ENCODE data around the gene ERBB4. TPM values are rescaled to one million over a fixed set of nuclear protein-coding genes. Genes with fewer than 3 reads are reported as not detected.

ERBB4 gene
- total RNA-seq, 1 donor from 2014 or later: 2.2 TPM

DNA sequence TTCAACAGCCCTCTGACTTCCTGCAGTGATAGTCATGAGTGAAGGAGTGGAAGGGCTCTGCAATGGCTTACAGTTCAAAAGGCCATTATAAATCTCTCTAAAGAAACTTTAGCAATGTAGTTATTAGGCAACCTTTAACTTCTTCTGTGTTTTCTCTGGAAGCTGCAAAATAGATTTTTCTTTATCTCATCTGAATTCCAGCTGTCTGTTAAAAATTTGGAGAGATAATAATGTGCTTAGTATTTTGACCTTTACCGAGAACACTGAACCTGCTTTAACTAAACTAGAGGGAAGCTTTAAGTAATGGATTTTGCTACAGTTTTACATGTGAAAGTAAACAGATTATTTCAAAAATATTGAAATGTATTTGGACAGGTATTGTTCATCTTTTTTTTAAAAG lies 847.9 kb downstream of the ERBB4 start:
- DNase-seq (ENCODE audit: low read depth): no peak
- TF ChIP-seq, protein P1, sequence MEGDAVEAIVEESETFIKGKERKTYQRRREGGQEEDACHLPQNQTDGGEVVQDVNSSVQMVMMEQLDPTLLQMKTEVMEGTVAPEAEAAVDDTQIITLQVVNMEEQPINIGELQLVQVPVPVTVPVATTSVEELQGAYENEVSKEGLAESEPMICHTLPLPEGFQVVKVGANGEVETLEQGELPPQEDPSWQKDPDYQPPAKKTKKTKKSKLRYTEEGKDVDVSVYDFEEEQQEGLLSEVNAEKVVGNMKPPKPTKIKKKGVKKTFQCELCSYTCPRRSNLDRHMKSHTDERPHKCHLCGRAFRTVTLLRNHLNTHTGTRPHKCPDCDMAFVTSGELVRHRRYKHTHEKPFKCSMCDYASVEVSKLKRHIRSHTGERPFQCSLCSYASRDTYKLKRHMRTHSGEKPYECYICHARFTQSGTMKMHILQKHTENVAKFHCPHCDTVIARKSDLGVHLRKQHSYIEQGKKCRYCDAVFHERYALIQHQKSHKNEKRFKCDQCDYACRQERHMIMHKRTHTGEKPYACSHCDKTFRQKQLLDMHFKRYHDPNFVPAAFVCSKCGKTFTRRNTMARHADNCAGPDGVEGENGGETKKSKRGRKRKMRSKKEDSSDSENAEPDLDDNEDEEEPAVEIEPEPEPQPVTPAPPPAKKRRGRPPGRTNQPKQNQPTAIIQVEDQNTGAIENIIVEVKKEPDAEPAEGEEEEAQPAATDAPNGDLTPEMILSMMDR (conservative IDR thresholded peaks at IDR 0.05; ENCODE audit: low read depth, low read length): no peak
- H3K4me3 ChIP-seq (ENCODE audit: low read depth, low read length): no peak overlapping the region

DNA sequence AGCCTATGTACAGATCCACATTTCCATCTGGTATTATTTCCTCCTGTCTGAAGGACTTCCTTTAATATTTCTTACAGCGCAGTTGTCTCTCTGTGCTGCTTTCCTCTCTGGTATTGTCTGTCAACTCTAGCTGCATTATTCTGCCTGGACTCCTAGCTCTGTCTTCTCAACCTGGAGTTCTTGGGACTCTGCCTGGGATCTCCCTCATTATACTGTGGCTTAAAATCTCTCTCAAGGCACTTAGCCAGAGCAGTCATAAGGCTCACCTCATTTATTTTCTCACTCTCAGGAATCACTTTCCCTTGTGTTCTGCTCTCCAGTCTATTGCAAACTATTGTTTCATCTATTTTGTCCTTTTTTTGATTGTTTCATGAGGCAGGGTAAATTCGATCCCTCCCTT lies 850.4 kb downstream of the ERBB4 start:
- DNase-seq (ENCODE audit: low read depth): no peak
- no peak overlapping the region for H3K4me3 ChIP-seq (ENCODE audit: low read depth, low read length)
- TF ChIP-seq, protein P1 (conservative IDR thresholded peaks at IDR 0.05; ENCODE audit: low read depth, low read length): no peak

DNA sequence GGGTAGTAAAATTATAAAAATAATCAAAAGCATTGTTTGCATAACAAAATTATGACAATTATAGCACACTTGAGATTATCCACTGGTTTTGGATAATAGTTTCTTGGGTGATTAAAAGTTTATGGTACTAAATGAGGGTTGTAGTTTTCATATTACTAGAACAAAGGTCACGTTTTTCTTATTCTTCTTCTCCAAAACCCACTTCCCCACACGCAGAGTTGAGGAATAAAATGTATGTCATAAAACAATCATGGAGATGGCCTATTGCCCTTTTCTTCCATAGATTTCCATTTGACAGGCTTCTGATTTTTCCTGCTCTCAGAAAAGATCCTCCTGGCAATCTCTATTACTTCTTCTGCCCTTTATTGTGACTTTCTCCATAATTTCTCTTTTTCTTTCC lies 863.9 kb downstream of the ERBB4 start:
- DNase-seq (ENCODE audit: low read depth): no peak
- TF ChIP-seq, protein P1 (conservative IDR thresholded peaks at IDR 0.05; ENCODE audit: low read depth, low read length): no peak
- H3K4me3 ChIP-seq (ENCODE audit: low read depth, low read length): no peak overlapping the region

DNA sequence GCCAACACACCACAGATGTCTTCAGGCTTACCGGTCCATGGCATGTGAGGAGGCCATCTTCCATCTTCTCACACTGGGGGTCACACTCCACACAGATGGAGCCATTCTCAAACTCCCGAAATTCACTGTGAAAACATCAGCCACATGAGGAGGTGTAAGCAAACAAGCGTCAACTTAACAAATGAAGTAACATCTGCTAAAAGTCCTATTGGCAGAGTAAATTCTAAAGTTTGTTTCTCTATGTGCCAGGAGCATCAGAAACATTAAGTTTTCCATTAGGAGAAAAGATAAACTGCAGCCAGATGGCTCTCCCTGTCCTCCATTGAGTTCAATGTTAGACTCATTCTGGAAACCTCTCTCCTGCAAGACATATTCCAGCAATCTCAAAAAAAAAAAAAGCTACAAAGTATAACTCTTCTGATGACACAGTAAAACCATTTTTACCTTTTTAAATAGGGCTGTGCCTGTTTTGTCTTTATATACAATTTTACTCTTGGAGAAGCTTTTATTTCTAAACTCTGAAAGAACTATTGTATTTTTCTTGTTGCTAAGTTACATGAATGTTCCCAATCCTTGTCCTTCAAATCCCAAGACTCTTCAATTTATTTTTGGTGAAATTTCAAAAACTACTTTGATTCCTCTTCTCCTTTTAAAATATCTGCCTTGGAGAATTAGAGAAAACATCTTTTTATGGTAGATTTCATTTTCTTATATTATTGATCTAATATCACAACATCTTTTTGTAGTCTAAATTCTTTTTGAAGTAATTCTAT lies 865.3 kb downstream of the ERBB4 start:
- no peak overlapping the region for H3K4me3 ChIP-seq (ENCODE audit: low read depth, low read length)
- no peak for DNase-seq (ENCODE audit: low read depth)
- TF ChIP-seq, protein P1 (conservative IDR thresholded peaks at IDR 0.05; ENCODE audit: low read depth, low read length): no peak

DNA sequence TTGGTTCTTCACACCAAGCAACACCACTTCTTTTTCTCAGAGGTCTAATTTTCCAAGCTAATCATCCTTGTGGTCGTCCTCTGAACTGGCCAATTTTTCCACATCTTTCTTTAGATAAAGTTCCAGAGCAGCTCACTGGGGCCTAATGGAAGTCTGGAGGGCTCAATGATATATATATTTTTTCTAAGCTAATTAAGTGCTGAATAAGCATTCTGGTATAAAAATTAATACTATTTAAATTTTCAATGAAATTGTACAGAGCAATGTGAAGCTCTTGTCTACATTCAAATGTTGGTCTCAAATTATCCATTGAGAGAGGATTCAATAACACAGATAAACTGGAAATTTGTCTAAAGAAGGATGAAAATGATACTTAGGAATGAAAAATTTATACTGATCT lies 866.6 kb downstream of the ERBB4 start:
- TF ChIP-seq, protein P1 (conservative IDR thresholded peaks at IDR 0.05; ENCODE audit: low read depth, low read length): no peak
- no peak for DNase-seq (ENCODE audit: low read depth)
- H3K4me3 ChIP-seq (ENCODE audit: low read depth, low read length): no peak overlapping the region

DNA sequence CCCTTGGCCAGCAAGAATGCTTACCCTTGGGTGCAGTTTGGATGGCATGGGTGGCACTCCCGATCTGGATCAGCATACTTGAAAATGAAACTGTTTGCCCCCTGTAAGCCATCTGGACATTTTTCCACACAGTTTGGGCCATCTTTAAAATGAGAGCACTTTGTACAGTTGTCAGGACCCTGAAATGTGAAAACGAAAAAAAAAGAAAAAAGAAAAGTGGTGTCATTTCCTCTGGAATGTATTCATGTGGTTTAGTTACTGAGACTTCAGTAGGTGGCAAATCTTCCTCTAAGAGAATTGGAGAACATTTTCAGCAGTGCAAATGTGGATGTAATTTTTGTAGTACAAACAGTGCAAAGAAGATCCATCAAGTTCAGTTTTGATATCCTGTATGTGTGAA lies 873.3 kb downstream of the ERBB4 start:
- TF ChIP-seq, protein P1 (conservative IDR thresholded peaks at IDR 0.05; ENCODE audit: low read depth, low read length): no peak
- DNase-seq (ENCODE audit: low read depth): no peak
- no peak overlapping the region for H3K4me3 ChIP-seq (ENCODE audit: low read depth, low read length)

DNA sequence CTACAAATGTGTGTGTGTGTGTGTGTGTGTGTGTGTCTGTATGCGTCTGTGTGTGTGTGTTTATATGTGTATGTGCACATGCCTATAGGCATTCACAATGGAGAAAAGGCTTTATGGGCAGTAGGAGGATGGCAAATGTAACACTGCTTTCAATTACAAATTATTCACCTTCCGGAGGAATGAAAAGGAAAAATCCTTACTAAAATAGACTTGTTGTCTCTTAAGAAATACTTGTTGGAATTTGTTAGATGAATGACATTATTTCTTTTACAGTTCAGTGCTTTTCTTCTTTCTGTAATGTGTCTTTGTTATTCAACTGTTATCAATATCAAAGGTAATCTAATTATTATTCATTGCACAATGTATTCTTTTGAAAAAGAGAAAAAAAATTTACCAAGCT lies 874.3 kb downstream of the ERBB4 start:
- no peak overlapping the region for H3K4me3 ChIP-seq (ENCODE audit: low read depth, low read length)
- TF ChIP-seq, protein P1 (conservative IDR thresholded peaks at IDR 0.05; ENCODE audit: low read depth, low read length): no peak
- DNase-seq (ENCODE audit: low read depth): no peak
